GM12873 (cell line): ENCODE results near the gene TMIE.

Source experiments
- CTCF ChIP-seq: IDR thresholded peaks from 2 replicates; pipeline ENCODE4 v1.5.1; 2012; ENCODE audit warnings: low read depth, mild to moderate bottlenecking, moderate library complexity, low read length, control low read depth; ENCODE audit not compliant: insufficient read depth; ENCODE audit errors: missing control alignments

TMIE gene

DNA sequence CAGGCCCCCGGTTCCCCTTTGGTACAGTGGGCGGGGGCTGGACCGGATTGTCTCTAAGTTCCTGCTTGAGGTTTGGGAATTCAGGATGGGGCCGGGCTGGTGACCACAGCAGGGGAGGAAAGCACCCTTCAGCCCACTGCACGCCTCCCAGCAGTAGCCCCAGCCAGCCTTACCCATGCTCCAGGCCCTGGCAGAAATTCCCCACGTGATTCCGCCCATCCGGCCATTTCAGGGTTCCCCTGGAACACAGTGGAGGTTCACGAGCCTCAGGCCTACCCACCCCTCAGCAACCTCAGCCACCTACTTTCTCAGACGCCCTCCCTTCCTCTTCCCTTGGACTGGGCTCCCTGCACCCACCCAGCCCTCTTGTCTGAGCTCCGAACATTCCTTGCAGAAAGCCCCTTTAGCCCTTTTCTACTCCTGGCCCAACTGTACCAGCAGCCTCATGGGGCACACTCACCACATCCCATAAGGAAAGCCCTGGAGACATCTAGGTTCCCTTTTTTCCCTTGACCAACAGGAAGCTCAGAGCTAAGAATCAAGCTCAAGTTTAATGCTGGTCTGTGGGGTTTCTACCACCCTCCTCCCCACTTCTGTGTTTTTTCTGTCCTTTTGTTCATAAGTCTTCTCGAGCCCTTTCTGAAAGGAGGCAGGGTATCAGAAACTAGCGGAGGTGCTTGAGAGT is 19.2 kb upstream of the TMIE start:
- TF ChIP-seq CTCF: no peak

- no peak for TF ChIP-seq CTCF
Observed at GRCh38 chr3:46682974-46683373, 18.2 kb upstream of the TMIE start.

DNA sequence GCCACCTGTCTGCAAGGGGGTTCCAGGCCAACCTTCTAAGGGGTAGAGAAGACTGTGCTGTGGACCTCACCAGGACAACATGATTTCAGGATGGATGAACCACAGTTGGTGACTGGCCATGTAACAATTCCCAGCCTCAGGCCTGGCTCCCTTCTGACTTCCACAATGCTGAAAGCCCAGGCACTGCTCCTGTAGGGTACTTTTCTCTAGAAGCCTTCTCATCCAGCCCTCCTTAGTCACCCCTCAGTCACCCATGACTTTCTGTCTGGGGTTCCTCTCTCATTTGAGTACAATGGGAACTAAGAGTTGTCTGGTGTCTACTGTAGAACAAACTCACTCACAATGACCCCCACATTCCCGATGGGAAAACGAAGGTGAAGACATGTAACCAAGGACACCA is 16.3 kb upstream of the TMIE start:
- TF ChIP-seq CTCF: no peak

DNA sequence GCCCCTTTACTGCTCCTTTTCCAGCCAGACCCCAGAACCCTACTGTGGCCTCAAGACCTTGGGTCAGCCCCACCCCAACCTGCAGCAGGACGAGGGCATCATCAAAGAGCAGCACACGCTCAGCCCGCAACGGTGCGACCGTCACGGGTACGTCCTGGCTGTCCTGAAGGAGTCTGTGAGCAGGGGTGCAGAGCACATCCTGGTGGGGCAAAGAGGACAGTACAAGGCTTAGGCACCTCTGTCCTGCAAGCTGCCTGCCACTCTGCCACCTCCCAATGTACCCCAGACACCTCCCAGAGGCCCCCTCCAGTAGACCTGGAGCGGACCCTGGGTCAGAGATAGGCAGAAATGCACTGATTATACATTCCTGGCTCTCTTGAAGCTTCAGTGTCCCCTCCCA is 15.7 kb upstream of the TMIE start:
- TF ChIP-seq CTCF: peak; percentile 16

DNA sequence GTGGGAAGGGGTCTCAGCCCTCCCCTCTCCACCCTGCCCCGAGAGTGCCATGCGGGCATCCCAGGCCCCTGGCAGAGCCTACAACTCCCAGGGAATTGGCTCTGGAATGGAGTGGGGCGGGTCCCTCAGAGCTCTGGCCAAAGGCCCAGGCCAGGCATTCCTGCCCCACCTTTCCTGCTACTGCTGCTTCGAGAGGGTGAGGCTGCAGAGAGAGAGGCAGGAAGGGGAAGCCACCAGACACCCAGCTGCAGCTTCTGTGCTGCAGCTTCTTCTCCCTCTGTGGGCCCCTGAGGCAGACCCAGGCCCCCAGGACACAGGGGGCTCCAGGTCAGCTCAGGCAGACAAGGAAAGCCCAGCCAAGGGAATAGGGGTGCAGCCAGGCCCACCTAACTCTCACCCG is 10.4 kb upstream of the TMIE start:
- TF ChIP-seq CTCF: no peak

- TF ChIP-seq CTCF: no peak
Observed at GRCh38 chr3:46692566-46692990, 8.6 kb upstream of the TMIE start.

GRCh38 chr3:46693038-46693891 is 7.9 kb upstream of the TMIE start, which contains the start of gene ALS2CL:
Gene ALS2CL, minus strand, starts transcription at chr3:46693679. Its CDS starts 4,239 bp downstream, at chr3:46689440.
- no peak for TF ChIP-seq CTCF
